Activated CD8-positive, alpha-beta T cell treated with anti-CD3 and anti-CD28 coated beads for 36 hours (primary cell): ENCODE measurements around the gene RNF181. TPM values are rescaled to one million over a fixed set of nuclear protein-coding genes. Genes with fewer than 3 reads are reported as not detected.

Experiments
- ATAC-seq: fragments of 200-7000 bp; cut with Tn5 transposase; one replicate; pipeline ENCODE4 v1.10.0; 2021; ENCODE audit warnings: mild to moderate bottlenecking, moderate library complexity
- CTCF ChIA-PET: fragments of 350-600 bp; sonication (Branson Sonifier 250); formaldehyde crosslinking; loops from one replicate; lab custom pipeline; 2021; ENCODE audit warnings: antibody characterized with exemption; lab: Charles Lee
- POLR2A ChIA-PET: fragments of 350-600 bp; sonication (Branson Sonifier 250); formaldehyde crosslinking; loops from one replicate; lab custom pipeline; 2021; ENCODE audit warnings: antibody characterized with exemption; lab: Charles Lee
- DNase-seq: peaks from one replicate; pipeline ENCODE4 v3.0.0-alpha.2; 2020
- H3K27ac Mint-ChIP-seq: one replicate; pipeline ENCODE4 v1.8.0; 2021; ENCODE audit warnings: mild to moderate bottlenecking, mixed read lengths
- H3K27me3 Mint-ChIP-seq: one replicate; pipeline ENCODE4 v1.8.0; 2021; ENCODE audit warnings: mixed read lengths
- H3K36me3 Mint-ChIP-seq: one replicate; pipeline ENCODE4 v1.8.0; 2021; ENCODE audit warnings: low read depth, mixed read lengths
- H3K4me1 Mint-ChIP-seq: one replicate; pipeline ENCODE4 v1.8.0; 2021; ENCODE audit warnings: low read depth, mixed read lengths
- H3K4me3 Mint-ChIP-seq: one replicate; pipeline ENCODE4 v1.8.0; 2021; ENCODE audit warnings: mild to moderate bottlenecking, moderate library complexity, mixed read lengths
- H3K9me3 Mint-ChIP-seq: one replicate; pipeline ENCODE4 v1.8.0; 2021; ENCODE audit warnings: mixed read lengths
- CTCF ChIP-seq: fragments of 200-600 bp; IDR thresholded peaks from one replicate; pipeline ENCODE4 v1.8.0; 2022; ENCODE audit warnings: antibody characterized with exemption, mild to moderate bottlenecking
- intact Hi-C: fragments of 100-400 bp; cut with micrococcal nuclease; formaldehyde crosslinking; loops from one replicate; pipeline ENCODE4 v1.10.0; 2022
- total RNA-seq, 2 experiments: library from RNA; stranded (reverse); gene quantifications; one replicate each; pipeline ENCODE4 v1.2.3, GENCODE V29; 2021

RNF181 gene
- total RNA-seq, 2 experiments from 2014 or later: 112 to 117 TPM

- no peak for ATAC-seq
- Mint-ChIP-seq H3K9me3 (no peaks in the 10 kb centered on the region), H3K4me3 (no peak overlapping the region), H3K27ac (peak overlapping the region; percentile 59), H3K36me3 (peaks cover 59% of the 10 kb centered on the region), H3K4me1 (peaks cover 11% of the 10 kb centered on the region), H3K27me3 (no peaks in the 10 kb centered on the region)
- intact Hi-C loops: no loop called here
- ChIA-PET POLR2A (interaction anchor here (0.8 kb wide), 1 partner anchor 12 kb away, joined by 3 read pairs; no protein-coding TSS in a partner anchor), CTCF (interaction anchor here (1.0 to 3.8 kb wide), 4 partner anchors 13 to 74 kb away, joined by 3 to 74 read pairs (median 50); no protein-coding TSS in a partner anchor)
- no peak for TF ChIP-seq CTCF
- DNase-seq: no peak
Measured at GRCh38 chr2:85635011-85635410, 39.5 kb downstream of the RNF181 start.

GRCh38 chr2:85635636-85636035 lies 40.1 kb downstream of the RNF181 start:
- peaks cover 11% of the 10 kb centered on the region for H3K4me1 Mint-ChIP-seq
- no peak overlapping the region for H3K27ac Mint-ChIP-seq
- CTCF ChIA-PET: interaction anchor here (1.1 to 3.8 kb wide), 7 partner anchors 10 to 216 kb away, joined by 3 to 74 read pairs (median 39); partner anchors contain the start of gene SH2D6
- no peak for TF ChIP-seq CTCF
- ATAC-seq (no peak), DNase-seq (no peak)
- H3K36me3 Mint-ChIP-seq: peaks cover 57% of the 10 kb centered on the region
- no peak overlapping the region for H3K4me3 Mint-ChIP-seq
- no peaks in the 10 kb centered on the region for H3K9me3 Mint-ChIP-seq
- intact Hi-C loops: no loop called here
- POLR2A ChIA-PET: interaction anchor here (0.7 to 1.1 kb wide), 2 partner anchors 11 to 160 kb away, joined by 4 read pairs; no protein-coding TSS in a partner anchor
- no peaks in the 10 kb centered on the region for H3K27me3 Mint-ChIP-seq

- DNase-seq (peak; percentile 27), ATAC-seq (peak; percentile 72)
- no peak for TF ChIP-seq CTCF
- Mint-ChIP-seq H3K27ac (peak overlapping the region; percentile 70), H3K9me3 (no peaks in the 10 kb centered on the region), H3K27me3 (no peaks in the 10 kb centered on the region), H3K36me3 (peaks cover 59% of the 10 kb centered on the region), H3K4me1 (peaks cover 12% of the 10 kb centered on the region), H3K4me3 (no peak overlapping the region)
- POLR2A ChIA-PET: no interaction called here
- intact Hi-C loops: no loop called here
- CTCF ChIA-PET: no interaction called here
Measured at GRCh38 chr2:85642725-85643124, 47.2 kb downstream of the RNF181 start.

GRCh38 chr2:85644909-85645308 lies 49.4 kb downstream of the RNF181 start:
- peaks cover 12% of the 10 kb centered on the region for H3K4me1 Mint-ChIP-seq
- ATAC-seq (no peak), DNase-seq (no peak)
- no peaks in the 10 kb centered on the region for H3K9me3 Mint-ChIP-seq
- H3K27ac Mint-ChIP-seq: no peak overlapping the region
- H3K27me3 Mint-ChIP-seq: no peaks in the 10 kb centered on the region
- ChIA-PET CTCF (interaction anchor here (0.6 to 2.0 kb wide), 3 partner anchors 8 to 488 kb away, joined by 3 to 12 read pairs (median 3); no protein-coding TSS in a partner anchor), POLR2A (interaction anchor here (1.9 kb wide), 1 partner anchor 23 kb away, joined by 8 read pairs; no protein-coding TSS in a partner anchor)
- H3K36me3 Mint-ChIP-seq: peaks cover 65% of the 10 kb centered on the region
- intact Hi-C loops: no loop called here
- no peak overlapping the region for H3K4me3 Mint-ChIP-seq
- no peak for TF ChIP-seq CTCF

GRCh38 chr2:85646166-85646565 lies 50.6 kb downstream of the RNF181 start:
- no peak overlapping the region for H3K4me3 Mint-ChIP-seq
- H3K36me3 Mint-ChIP-seq: peaks cover 59% of the 10 kb centered on the region
- intact Hi-C loops: no loop called here

More at GRCh38 chr2:85646166-85646565, 50.6 kb downstream of the RNF181 start:
- Mint-ChIP-seq H3K4me1 (peaks cover 12% of the 10 kb centered on the region), H3K9me3 (no peaks in the 10 kb centered on the region), H3K27ac (no peak overlapping the region), H3K27me3 (no peaks in the 10 kb centered on the region)
- no peak for TF ChIP-seq CTCF
- ChIA-PET CTCF (interaction anchor here (1.0 to 2.0 kb wide), 3 partner anchors 9 to 83 kb away, joined by 3 to 12 read pairs (median 3); no protein-coding TSS in a partner anchor), POLR2A (interaction anchor here (0.6 to 1.9 kb wide), 5 partner anchors 10 to 158 kb away, joined by 3 to 8 read pairs (median 4); partner anchors contain the start of gene USP39)
- no peak for DNase-seq
- ATAC-seq: no peak
